Mesenchymal stem cell (in vitro differentiated cells and primary cell): Measurements from ENCODE around the gene FHIT.

ENCODE experiments used
- DNase-seq: peaks from one replicate; pipeline ENCODE4 v3.0.0-alpha.2; 2013
- H2AFZ ChIP-seq: one replicate; pipeline ENCODE4 v1.6.1; 2013; ENCODE audit warnings: low read depth, mild to moderate bottlenecking, control low read depth, inconsistent platforms, low read length, moderate library complexity
- H2AK5ac ChIP-seq: 2 replicates; pipeline ENCODE4 v1.6.1; 2013; ENCODE audit warnings: low read length, moderate library complexity, mild to moderate bottlenecking, inconsistent platforms; ENCODE audit not compliant: severe bottlenecking
- H2BK120ac ChIP-seq: one replicate; pipeline ENCODE4 v1.6.1; 2013; ENCODE audit warnings: low read depth, mild to moderate bottlenecking, inconsistent platforms, low read length, moderate library complexity
- H2BK12ac ChIP-seq, 2 experiments: one replicate each; pipeline ENCODE4 v1.6.1; 2013; ENCODE audit warnings: inconsistent platforms in 2 of 2, low read length in 2 of 2, mild to moderate bottlenecking in 2 of 2, moderate library complexity in 2 of 2, control low read depth in 1 of 2
- H2BK15ac ChIP-seq: one replicate; pipeline ENCODE4 v1.6.1; 2013; ENCODE audit warnings: mild to moderate bottlenecking, low read depth, inconsistent platforms; ENCODE audit not compliant: poor library complexity, severe bottlenecking
- H2BK5ac ChIP-seq: 2 replicates; pipeline ENCODE4 v1.6.1; 2013; ENCODE audit warnings: low read depth, mild to moderate bottlenecking, low read length, control low read depth, inconsistent platforms; ENCODE audit not compliant: poor library complexity, severe bottlenecking
- H3K14ac ChIP-seq, 2 experiments: one replicate each; pipeline ENCODE4 v1.6.1; 2013; ENCODE audit warnings: inconsistent platforms in 2 of 2, low read length in 2 of 2, control low read depth in 1 of 2, mild to moderate bottlenecking in 1 of 2, moderate library complexity in 1 of 2
- H3K18ac ChIP-seq, 2 experiments: one replicate each; pipeline ENCODE4 v1.6.1; 2013; ENCODE audit warnings: inconsistent platforms in 2 of 2, low read length in 2 of 2, control low read depth in 1 of 2, low read depth in 1 of 2, mild to moderate bottlenecking in 1 of 2
- H3K23ac ChIP-seq, 2 experiments: one replicate each; pipeline ENCODE4 v1.6.1; 2013; ENCODE audit warnings: inconsistent platforms in 2 of 2, low read length in 2 of 2, mild to moderate bottlenecking in 2 of 2, moderate library complexity in 2 of 2, control low read depth in 1 of 2
- H3K27ac ChIP-seq: 2 replicates; pipeline ENCODE4 v1.5.1; 2013; ENCODE audit warnings: mild to moderate bottlenecking, moderate library complexity, low read length, control low read depth, inconsistent platforms; ENCODE audit not compliant: poor library complexity, severe bottlenecking
- H3K27me3 ChIP-seq, 2 experiments: 2 replicates each; pipeline versions ENCODE4 v1.6.1 to v1.7.0; 2013; ENCODE audit warnings: low read length in 2 of 2, mild to moderate bottlenecking in 2 of 2, moderate library complexity in 2 of 2, control low read depth in 1 of 2, inconsistent platforms in 1 of 2; ENCODE audit not compliant: control insufficient read depth in 1 of 2, insufficient read depth in 1 of 2
- H3K36me3 ChIP-seq, 2 experiments: 2 replicates each; pipeline versions ENCODE4 v1.6.1 to v1.7.0; 2013; ENCODE audit warnings: low read length in 2 of 2, control low read depth in 1 of 2, inconsistent platforms in 1 of 2, low read depth in 1 of 2, mild to moderate bottlenecking in 1 of 2; ENCODE audit not compliant: insufficient read depth in 2 of 2, control insufficient read depth in 1 of 2
- H3K4ac ChIP-seq, 2 experiments: one replicate each; pipeline ENCODE4 v1.6.1; 2013; ENCODE audit warnings: inconsistent platforms in 2 of 2, low read length in 2 of 2, mild to moderate bottlenecking in 2 of 2, moderate library complexity in 2 of 2, control low read depth in 1 of 2, low read depth in 1 of 2
- H3K4me1 ChIP-seq: 2 replicates; pipeline ENCODE4 v1.6.1; 2013; ENCODE audit warnings: low read depth, low read length, control low read depth; ENCODE audit not compliant: control insufficient read depth, insufficient read depth
- H3K4me2 ChIP-seq: 2 replicates; pipeline ENCODE4 v1.6.1; 2013; ENCODE audit warnings: low read length, mild to moderate bottlenecking, inconsistent platforms; ENCODE audit not compliant: poor library complexity, severe bottlenecking
- H3K4me3 ChIP-seq, 2 experiments: 2 replicates each; pipeline versions ENCODE4 v1.5.1 to v1.7.0; 2013; ENCODE audit warnings: low read length in 2 of 2, mild to moderate bottlenecking in 2 of 2, control low read depth in 1 of 2, low read depth in 1 of 2; ENCODE audit not compliant: insufficient read depth in 1 of 2
- H3K79me1 ChIP-seq: replicated peaks from 2 replicates; pipeline ENCODE4 v1.6.1; 2013; ENCODE audit warnings: mild to moderate bottlenecking, control low read depth, low read length, inconsistent platforms; ENCODE audit not compliant: poor library complexity, severe bottlenecking
- H3K9ac ChIP-seq: 2 replicates; pipeline ENCODE4 v1.7.0; 2013; ENCODE audit warnings: mild to moderate bottlenecking, low read length, moderate library complexity
- H3K9me3 ChIP-seq: 2 replicates; pipeline ENCODE4 v1.7.0; 2013; ENCODE audit warnings: mild to moderate bottlenecking, low read length; ENCODE audit not compliant: control insufficient read depth
- H4K8ac ChIP-seq: one replicate; pipeline ENCODE4 v1.6.1; 2013; ENCODE audit warnings: inconsistent platforms, mild to moderate bottlenecking, low read length, moderate library complexity
- H4K91ac ChIP-seq: one replicate; pipeline ENCODE4 v1.6.1; 2013; ENCODE audit warnings: mild to moderate bottlenecking, low read length, inconsistent platforms
- WGBS: methylation state at CpG from one replicate; pipeline ENCODE4 v1.1.7; 2013; ENCODE audit warnings: mixed read lengths; 5-methylcytosine and 5-hydroxymethylcytosine counted together

FHIT gene

GRCh38 chr3:59734061-59734460 lies 1517.2 kb downstream of the FHIT start:
- Histone ChIP-seq H2AFZ (no peak overlapping the region), H3K23ac (no peak overlapping the region), H2BK5ac (no peak overlapping the region), H3K4me2 (no peak overlapping the region), H4K8ac (no peak overlapping the region), H3K18ac (no peak overlapping the region), H2BK15ac (no peak overlapping the region), H4K91ac (no peak overlapping the region), H3K4me1 (no peaks in the 10 kb centered on the region), H2BK12ac (no peak overlapping the region), H3K14ac (no peak overlapping the region), H2BK120ac (no peak overlapping the region), H3K27me3 (peaks cover 0 to 4% of the 10 kb centered on the region in 2 experiments), H3K36me3 (no peaks in the 10 kb centered on the region), H3K4me3 (no peak overlapping the region), H3K9me3 (no peaks in the 10 kb centered on the region), H3K27ac (no peak overlapping the region), H3K9ac (no peak overlapping the region), H2AK5ac (no peak overlapping the region), H3K4ac (no peak overlapping the region), H3K79me1 (no peaks in the 10 kb centered on the region)
- 83% methylated on average over 4 of the region's 4 CpGs for WGBS
- no peak for DNase-seq

- no peak for DNase-seq
- Histone ChIP-seq H2BK12ac (no peak overlapping the region), H3K23ac (no peak overlapping the region), H3K27ac (no peak overlapping the region), H4K8ac (no peak overlapping the region), H2BK120ac (no peak overlapping the region), H2AK5ac (no peak overlapping the region), H2BK15ac (no peak overlapping the region), H3K36me3 (no peaks in the 10 kb centered on the region), H3K4me2 (no peak overlapping the region), H2BK5ac (no peak overlapping the region), H3K14ac (no peak overlapping the region), H3K4ac (no peak overlapping the region), H3K9me3 (no peaks in the 10 kb centered on the region), H2AFZ (no peak overlapping the region), H4K91ac (no peak overlapping the region), H3K4me3 (no peak overlapping the region), H3K27me3 (peaks cover 0 to 4% of the 10 kb centered on the region in 2 experiments), H3K18ac (no peak overlapping the region), H3K4me1 (no peaks in the 10 kb centered on the region), H3K9ac (no peak overlapping the region), H3K79me1 (no peaks in the 10 kb centered on the region)
- WGBS: 84% methylated on average over 6 of the region's 6 CpGs
Observed at GRCh38 chr3:59733041-59733809, 1518.0 kb downstream of the FHIT start.

GRCh38 chr3:59731943-59732342 lies 1519.3 kb downstream of the FHIT start:
- no peak overlapping the region for H2AFZ ChIP-seq

GRCh38 chr3:59730591-59730990 lies 1520.7 kb downstream of the FHIT start:
- Histone ChIP-seq H3K27me3 (peaks cover 0 to 4% of the 10 kb centered on the region in 2 experiments), H4K91ac (no peak overlapping the region), H3K36me3 (no peaks in the 10 kb centered on the region), H3K79me1 (no peaks in the 10 kb centered on the region), H3K14ac (no peak overlapping the region), H2AFZ (no peak overlapping the region), H2AK5ac (no peak overlapping the region), H3K9ac (no peak overlapping the region), H2BK15ac (no peak overlapping the region), H3K27ac (no peak overlapping the region), H3K18ac (no peak overlapping the region), H3K23ac (no peak overlapping the region), H2BK12ac (no peak overlapping the region), H3K4ac (no peak overlapping the region), H3K9me3 (no peaks in the 10 kb centered on the region), H3K4me1 (no peaks in the 10 kb centered on the region), H2BK5ac (no peak overlapping the region), H3K4me2 (no peak overlapping the region), H4K8ac (no peak overlapping the region), H2BK120ac (no peak overlapping the region), H3K4me3 (no peak overlapping the region)
- DNase-seq: no peak
- WGBS: 82% methylated on average over 4 of the region's 4 CpGs

More at GRCh38 chr3:59731943-59732342, 1519.3 kb downstream of the FHIT start:
- DNase-seq: no peak
- no peak overlapping the region for H2BK5ac ChIP-seq
- no peak overlapping the region for H3K27ac ChIP-seq
- H2AK5ac ChIP-seq: no peak overlapping the region
- H3K79me1 ChIP-seq: no peaks in the 10 kb centered on the region
- no peak overlapping the region for H3K4ac ChIP-seq
- no peak overlapping the region for H3K18ac ChIP-seq
- 88% methylated on average over 4 of the region's 5 CpGs for WGBS
- no peak overlapping the region for H3K4me2 ChIP-seq
- H3K14ac ChIP-seq: no peak overlapping the region
- H3K9me3 ChIP-seq: no peaks in the 10 kb centered on the region
- H2BK15ac ChIP-seq: no peak overlapping the region
- no peak overlapping the region for H3K9ac ChIP-seq
- no peak overlapping the region for H3K23ac ChIP-seq
- no peak overlapping the region for H2BK120ac ChIP-seq
- no peaks in the 10 kb centered on the region for H3K4me1 ChIP-seq
- H3K36me3 ChIP-seq: no peaks in the 10 kb centered on the region
- H4K8ac ChIP-seq: no peak overlapping the region
- H3K4me3 ChIP-seq: no peak overlapping the region
- no peak overlapping the region for H2BK12ac ChIP-seq
- H3K27me3 ChIP-seq: peaks cover 0 to 4% of the 10 kb centered on the region in 2 experiments
- H4K91ac ChIP-seq: no peak overlapping the region
